ENCODE data around the gene ZBTB4.

Gene ZBTB4

DNA sequence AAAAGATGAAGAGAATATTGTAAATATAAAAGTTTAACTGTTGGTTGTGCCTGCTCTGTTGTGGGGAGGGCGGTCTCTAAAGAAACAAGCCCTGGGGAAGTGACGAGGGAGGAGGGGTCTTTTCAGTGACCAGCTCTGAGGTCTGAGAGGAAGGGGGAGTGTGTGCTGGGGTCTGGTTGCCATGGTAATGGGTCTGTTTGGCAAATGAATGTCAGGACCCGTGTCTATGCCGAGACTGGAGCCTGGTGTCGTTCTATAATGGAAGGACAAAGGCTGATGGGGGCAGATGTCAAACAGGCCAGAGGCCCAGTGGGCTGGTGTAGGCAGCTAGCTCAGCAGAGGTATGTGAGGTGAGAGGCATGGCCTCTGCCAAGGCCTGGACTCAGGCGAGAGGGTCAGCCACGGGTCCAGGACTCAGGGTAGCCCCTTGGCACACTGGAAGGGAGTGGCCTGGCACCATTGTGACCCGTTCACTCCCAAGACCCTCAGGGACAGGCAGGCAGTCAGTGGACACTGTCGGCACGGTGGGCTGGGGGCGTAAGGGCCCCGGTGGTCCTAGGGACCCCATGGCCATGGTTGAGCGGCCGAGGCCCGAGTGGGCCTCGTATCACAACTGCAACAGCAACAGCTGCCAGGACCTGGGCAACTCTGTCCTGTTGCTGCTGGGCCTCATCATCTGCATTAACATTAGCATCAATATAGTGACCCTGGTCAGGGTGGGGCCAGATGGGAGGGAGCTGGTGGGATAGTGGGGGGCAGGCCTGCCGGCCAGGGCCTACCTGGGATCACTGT, 59.4 kb downstream of the ZBTB4 start, which contains the start of gene SPEM1:
Gene SPEM1 (plus strand): TSS at position 506 of the 792 bp plus-strand sequence. CDS start 61 bp downstream, at position 567.
- DNase-seq (ENCODE audit: low read depth), result no peak

- no peak for DNase-seq (ENCODE audit: low read depth)
Observed at GRCh38 chr17:7418472-7419152, 60.8 kb downstream of the ZBTB4 start.

DNA sequence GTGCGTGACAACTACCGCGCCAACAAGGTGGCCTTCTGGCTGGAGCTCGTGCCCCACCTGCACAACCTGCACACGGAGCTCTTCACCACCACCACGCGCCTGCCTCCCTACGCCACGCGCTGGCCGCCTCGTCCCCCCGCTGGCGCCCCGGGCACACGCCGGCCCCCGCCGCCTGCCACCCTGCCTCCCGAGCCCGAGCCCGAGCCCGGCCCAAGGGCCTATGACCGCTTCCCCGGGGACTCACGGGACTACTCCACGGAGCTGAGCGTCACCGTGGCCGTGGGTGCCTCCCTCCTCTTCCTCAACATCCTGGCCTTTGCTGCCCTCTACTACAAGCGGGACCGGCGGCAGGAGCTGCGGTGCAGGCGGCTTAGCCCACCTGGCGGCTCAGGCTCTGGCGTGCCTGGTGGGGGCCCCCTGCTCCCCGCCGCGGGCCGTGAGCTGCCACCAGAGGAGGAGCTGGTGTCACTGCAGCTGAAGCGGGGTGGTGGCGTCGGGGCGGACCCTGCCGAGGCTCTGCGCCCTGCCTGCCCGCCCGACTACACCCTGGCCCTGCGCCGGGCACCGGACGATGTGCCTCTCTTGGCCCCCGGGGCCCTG, 62.3 kb downstream of the ZBTB4 start:
- no peak for DNase-seq (ENCODE audit: low read depth)

DNA sequence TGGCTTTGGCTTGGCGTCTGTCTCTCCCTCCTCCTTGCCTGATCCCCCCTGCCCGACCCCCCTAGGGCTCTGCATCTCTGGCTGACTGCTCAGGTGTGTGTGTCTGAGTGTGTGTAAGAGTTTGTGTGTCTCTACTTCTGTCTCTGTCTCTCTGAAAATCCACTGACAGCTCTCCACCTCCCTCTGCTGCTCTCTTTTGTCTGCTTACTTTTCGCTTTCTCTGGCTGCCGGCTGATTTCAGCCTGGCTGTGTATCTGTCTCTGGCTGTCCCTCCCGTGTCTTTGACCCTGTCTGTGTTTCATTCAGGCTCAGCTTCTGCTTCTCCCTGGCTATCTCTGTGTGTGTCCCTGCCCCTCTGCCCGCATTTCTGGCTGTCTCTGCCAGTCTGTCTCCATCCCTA, 63.1 kb downstream of the ZBTB4 start:
- DNase-seq (ENCODE audit: low read depth), result no peak

- DNase-seq (ENCODE audit: low read depth), result no peak
Observed at GRCh38 chr17:7415784-7416183, 63.6 kb downstream of the ZBTB4 start.

GRCh38 chr17:7414837-7415236, 64.6 kb downstream of the ZBTB4 start:
- no peak for DNase-seq (ENCODE audit: low read depth)

GRCh38 chr17:7413346-7413985, 66.0 kb downstream of the ZBTB4 start:
- DNase-seq (ENCODE audit: low read depth), result no peak

DNA sequence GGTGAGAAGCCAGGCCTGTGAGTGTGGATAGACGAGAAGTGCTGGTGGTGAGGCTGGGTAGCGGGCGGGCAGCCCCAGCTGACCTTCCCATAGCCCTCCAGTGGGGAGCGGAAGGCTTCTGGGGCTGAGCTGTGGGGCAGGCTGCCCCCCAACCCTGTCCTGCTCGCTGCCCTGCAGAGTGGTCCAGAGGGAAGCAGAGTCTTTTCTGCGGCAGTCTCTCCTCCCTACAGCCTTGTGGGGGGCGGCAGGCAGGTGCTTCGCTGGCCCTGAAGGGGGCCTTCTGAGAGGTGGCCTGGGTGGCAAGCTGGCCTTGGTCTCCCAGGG, 68.0 kb downstream of the ZBTB4 start:
- DNase-seq (ENCODE audit: low read depth), result no peak

DNA sequence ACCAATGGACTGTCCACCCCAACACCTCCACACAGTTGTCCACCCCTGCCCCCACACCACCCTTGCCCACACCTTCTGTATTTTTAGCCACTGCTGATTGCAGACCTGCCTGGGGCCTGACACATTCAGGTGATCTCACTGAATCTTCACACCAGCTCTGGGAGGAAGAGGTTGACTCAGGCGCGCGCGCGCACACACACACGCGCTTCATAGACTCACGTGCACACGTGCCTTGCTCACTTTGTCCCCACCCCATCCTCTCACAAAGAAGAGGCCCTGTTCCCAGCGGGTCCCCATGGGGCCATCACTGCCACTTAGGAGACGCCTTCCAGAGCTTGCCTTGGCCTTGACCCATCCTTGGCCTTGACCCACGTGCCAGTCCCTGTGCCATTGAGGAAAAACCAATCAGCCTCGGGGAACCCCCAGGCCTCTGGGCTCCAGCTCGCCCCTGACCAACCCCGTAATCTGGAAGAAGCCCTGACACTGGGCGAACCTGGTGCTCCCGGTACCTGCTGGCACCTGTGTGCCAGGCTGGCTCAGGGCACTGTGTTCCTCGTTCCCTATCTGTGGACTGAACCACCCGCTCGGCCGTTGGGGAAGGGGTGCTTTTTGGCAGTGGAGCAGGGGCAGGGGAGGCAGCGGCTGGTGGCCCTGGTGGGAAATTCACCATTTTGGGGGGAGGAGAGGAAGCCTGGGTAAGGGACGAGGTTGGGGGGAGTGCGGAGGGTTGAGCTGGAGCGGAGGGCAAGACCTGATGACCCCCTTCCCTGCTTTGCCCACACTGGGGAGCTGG, 68.6 kb downstream of the ZBTB4 start:
- DNase-seq (ENCODE audit: low read depth), result no peak

DNA sequence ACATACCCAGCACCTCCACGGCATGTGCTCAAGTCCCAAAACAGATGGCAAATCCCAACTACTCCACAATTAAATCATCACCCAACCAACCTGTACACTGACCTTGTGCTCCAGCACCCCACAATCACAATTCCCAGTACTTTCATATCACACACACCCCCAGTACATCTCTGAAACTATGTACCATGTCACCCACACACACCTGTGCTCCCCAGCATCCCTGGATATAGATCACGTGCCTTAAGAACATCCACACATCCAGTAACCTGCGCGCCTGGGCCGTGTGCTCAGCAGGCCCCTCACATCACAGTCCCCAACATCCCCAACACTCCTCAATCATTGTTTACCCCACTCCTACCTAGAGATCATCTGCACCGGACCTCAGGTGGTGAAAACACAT, 69.7 kb downstream of the ZBTB4 start:
- DNase-seq (ENCODE audit: low read depth), result no peak

Measured in activated T-cell treated with anti-CD3 and anti-CD28 coated beads for 1 hour (primary cell).